Ovary (tissue), 9 donors: ENCODE measurements around the gene KNOP1. TPM values are rescaled to one million over a fixed set of nuclear protein-coding genes. Genes with fewer than 3 reads are reported as not detected.
"Not testable (repeated sequence)": the region's sequence is repeated elsewhere in the genome, so short reads cannot be mapped to it uniquely, and the experiment has no call there.

Source experiments
- DNase-seq, 5 donors: peaks; one replicate each; pipeline ENCODE4 v3.0.0-alpha.2; 2019 to 2020
- H3K27ac ChIP-seq, 2 donors: fragments of 200-600 bp; one replicate each; pipeline versions ENCODE4 v1.5.1 to v1.8.0; 2019 to 2022
- H3K27me3 ChIP-seq: fragments of 200-600 bp; one replicate; pipeline ENCODE4 v1.8.0; 2022
- H3K36me3 ChIP-seq: fragments of 200-600 bp; sonication (generic); one replicate; pipeline ENCODE4 v1.5.1; 2019
- H3K4me1 ChIP-seq: one replicate; pipeline ENCODE4 v1.8.1; 2013; ENCODE audit warnings: mild to moderate bottlenecking, moderate library complexity; ENCODE audit not compliant: insufficient read depth
- H3K4me3 ChIP-seq: fragments of 200-600 bp; sonication (generic); one replicate; pipeline ENCODE4 v1.5.1; 2017
- H3K9me3 ChIP-seq, 2 donors: fragments of 200-600 bp in 1 of 2; sonication (generic) in 1 of 2; one replicate each; pipeline versions ENCODE4 v1.5.1 to v1.8.1; 2013 to 2019; ENCODE audit warnings: mild to moderate bottlenecking in 1 of 2, moderate library complexity in 1 of 2
- CTCF ChIP-seq, 3 donors: fragments of 450-650 bp in 2 of 3; fragments of 200-600 bp in 1 of 3; IDR thresholded peaks; one replicate each; pipeline versions ENCODE4 v1.5.1 to v1.8.0; 2016 to 2022; ENCODE audit warnings: antibody characterized with exemption in 3 of 3, mild to moderate bottlenecking in 1 of 3
- EP300 ChIP-seq: sonication (generic); formaldehyde crosslinking; IDR thresholded peaks from one replicate; pipeline ENCODE4 v1.6.1; 2017; ENCODE audit warnings: antibody characterized with exemption
- POLR2A ChIP-seq: fragments of 450-650 bp; IDR thresholded peaks from one replicate; pipeline ENCODE4 v1.6.1; 2017; ENCODE audit warnings: antibody characterized with exemption, mild to moderate bottlenecking, moderate library complexity
- WGBS, 3 donors: extraction: QIAGEN DNeasy Blood & Tissue Kit in 1 of 3; methylation state at CpG; one replicate each; pipeline versions ENCODE4 v1.1.5 to v1.1.7; 2013 to 2017; 5-methylcytosine and 5-hydroxymethylcytosine counted together
- intact Hi-C, 4 donors: fragments of 100-400 bp; cut with DNase I; formaldehyde crosslinking; loops; one replicate each; pipeline versions ENCODE4 v1.11.0 to v1.15.1; 2022 to 2023
- polyA plus RNA-seq, 2 donors: library from polyadenylated mRNA; stranded (reverse); fragments of 200-250 nt in 1 of 2; fragments of 350-450 nt in 1 of 2; fragmentation: Illumina TruSeq in 1 of 2; extraction: RNeasy Lipid Tissue Mini Kit (QIAGEN cat#74804) in 1 of 2; gene quantifications; one replicate each; pipeline ENCODE4 v1.2.3, GENCODE V29; 2013 to 2014
- total RNA-seq, 7 donors: library from RNA; depleted of rRNA in 2 of 7; stranded (reverse); fragments of >200 nt in 2 of 7; fragmentation: NEBNext Ultra II Directional in 3 of 7; extraction: Animal tissue kit (Norgen Biotek cat#: 25700) in 3 of 7; gene quantifications; one replicate each; pipeline versions ENCODE4 v1.1.0 to v1.2.4, GENCODE V29; 2016 to 2023
- donor health status: DM: no; HTN: no; CAD: no; lungs with moderate emphysema.
- donor health status: DM: no; HTN: no; CAD: no.
- donor health status: Bipolar disorder and iron deficiency.
- donor health status: DM: yes; HTN: yes; CAD: no.
- donor health status: DM: no; HTN: no; CAD: no.
- donor health status: DM: yes; HTN: yes; CAD: no.

The KNOP1 gene
- total and polyA plus RNA-seq, 9 donors: 6.4 to 29.9 (median 17.0) TPM

GRCh38 chr16:19677402-19677801 is 40.6 kb downstream of the KNOP1 start:
- no peaks in the 10 kb centered on the region for H3K9me3 ChIP-seq
- H3K4me3 ChIP-seq: no peak overlapping the region
- intact Hi-C loops: no loop called here
- H3K4me1 ChIP-seq: no peaks in the 10 kb centered on the region
- no peak overlapping the region for H3K27ac ChIP-seq
- no peak for TF ChIP-seq EP300
- H3K27me3 ChIP-seq: no peaks in the 10 kb centered on the region
- WGBS, 3 donors: 87 to 92% (median 91%) methylated on average over 7 of the region's 7 CpGs
- DNase-seq: no peak
- no peaks in the 10 kb centered on the region for H3K36me3 ChIP-seq

- H3K36me3 ChIP-seq: no peaks in the 10 kb centered on the region
- TF ChIP-seq POLR2A (no peak), EP300 (no peak), CTCF (IDR thresholded peaks at IDR 0.05) (no peak)
- intact Hi-C loops: no loop called here
Observed at GRCh38 chr16:19674485-19674884, 43.5 kb downstream of the KNOP1 start.

GRCh38 chr16:19672378-19672777 is 45.6 kb downstream of the KNOP1 start:
- Histone ChIP-seq H3K4me1 (no peaks in the 10 kb centered on the region), H3K27me3 (no peaks in the 10 kb centered on the region), H3K27ac (no peak overlapping the region), H3K36me3 (no peaks in the 10 kb centered on the region), H3K9me3 (no peaks in the 10 kb centered on the region), H3K4me3 (no peak overlapping the region)
- WGBS, 3 donors: 93 to 95% (median 95%) methylated on average over 4 of the region's 4 CpGs
- intact Hi-C loops: no loop called here
- TF ChIP-seq EP300: no peak
- no peak for TF ChIP-seq CTCF (IDR thresholded peaks at IDR 0.05)
- no peak for TF ChIP-seq POLR2A
- no peak for DNase-seq

More at GRCh38 chr16:19674485-19674884, 43.5 kb downstream of the KNOP1 start:
- DNase-seq: no peak
- H3K9me3 ChIP-seq: no peaks in the 10 kb centered on the region
- no peaks in the 10 kb centered on the region for H3K4me1 ChIP-seq
- H3K27ac ChIP-seq: no peak overlapping the region
- H3K27me3 ChIP-seq: no peaks in the 10 kb centered on the region
- no peak overlapping the region for H3K4me3 ChIP-seq
- WGBS, 3 donors: 95 to 98% (median 96%) methylated on average over 5 of the region's 5 CpGs

- 65 to 77% (median 77%) methylated on average over 3 of the region's 3 CpGs for WGBS, 3 donors
Observed at GRCh38 chr16:19666477-19666876, 51.5 kb downstream of the KNOP1 start.

GRCh38 chr16:19665313-19665712 is 52.7 kb downstream of the KNOP1 start:
- H3K27ac ChIP-seq, H3K4me1 ChIP-seq, intact Hi-C loops, H3K27me3 ChIP-seq, H3K9me3 ChIP-seq, DNase-seq, H3K36me3 ChIP-seq, H3K4me3 ChIP-seq: not testable (repeated sequence)
- WGBS, 3 donors: 96 to 100% (median 98%) methylated on average over 3 of the region's 3 CpGs

More at GRCh38 chr16:19666477-19666876, 51.5 kb downstream of the KNOP1 start:
- intact Hi-C loops: no loop called here
- H3K27me3 ChIP-seq: no peaks in the 10 kb centered on the region
- no peak overlapping the region for H3K4me3 ChIP-seq
- no peak overlapping the region for H3K27ac ChIP-seq
- H3K4me1 ChIP-seq: no peaks in the 10 kb centered on the region
- TF ChIP-seq CTCF (IDR thresholded peaks at IDR 0.05): no peak
- no peak for TF ChIP-seq EP300
- TF ChIP-seq POLR2A: no peak
- H3K9me3 ChIP-seq: no peaks in the 10 kb centered on the region
- no peaks in the 10 kb centered on the region for H3K36me3 ChIP-seq
- no peak for DNase-seq

- Histone ChIP-seq H3K36me3 (no peaks in the 10 kb centered on the region), H3K27ac (no peak overlapping the region), H3K9me3 (no peaks in the 10 kb centered on the region), H3K27me3 (no peaks in the 10 kb centered on the region), H3K4me1 (no peaks in the 10 kb centered on the region), H3K4me3 (no peak overlapping the region)
- TF ChIP-seq CTCF (IDR thresholded peaks at IDR 0.05) (no peak), POLR2A (no peak), EP300 (no peak)
- DNase-seq: no peak
- WGBS, 3 donors: 88 to 97% (median 94%) methylated on average over 6 of the region's 6 CpGs
- intact Hi-C loops: no loop called here
Observed at GRCh38 chr16:19664166-19664565, 53.9 kb downstream of the KNOP1 start.
